Caco-2 (cell line): ENCODE data around the gene GPRIN1. TPM values are rescaled to one million over a fixed set of nuclear protein-coding genes. Genes with fewer than 3 reads are reported as not detected.

Source experiments
- BruUV-seq: library from RNA; stranded (reverse); fragments of 400-500 nt; replicated peaks from 2 replicates; lab custom pipeline; 2021; lab: Mats Ljungman, UMichigan
- CTCF ChIA-PET: fragments of 300-600 bp; sonication (Branson Sonifier 250); formaldehyde crosslinking; loops from one replicate; lab custom pipeline; 2022; ENCODE audit warnings: antibody characterized with exemption; lab: Charles Lee
- POLR2A ChIA-PET: fragments of 300-600 bp; sonication (Branson Sonifier 250); formaldehyde crosslinking; loops from one replicate; lab custom pipeline; 2022; ENCODE audit warnings: antibody characterized with exemption; lab: Charles Lee
- DNase-seq, 2 experiments: peaks; one replicate each; pipeline versions ENCODE4 v3.0.0 to v3.0.0-alpha.2; 2020 to 2022
- H3K27me3 ChIP-seq: replicated peaks from 2 replicates; pipeline ENCODE4 v1.6.0; 2011; ENCODE audit warnings: low read length; ENCODE audit not compliant: control insufficient read depth, insufficient read depth
- H3K36me3 ChIP-seq: 2 replicates; pipeline ENCODE4 v1.5.1; 2011; ENCODE audit warnings: low read length; ENCODE audit not compliant: control insufficient read depth, insufficient read depth
- H3K4me1 ChIP-seq: fragments of 250-450 bp; sonication (Bioruptor Pico); 2 replicates; pipeline ENCODE4 v1.5.1; 2020; ENCODE audit warnings: mild to moderate bottlenecking
- H3K4me3 ChIP-seq: 2 replicates; pipeline ENCODE4 v1.5.1; 2011; ENCODE audit warnings: low read depth, mild to moderate bottlenecking, control low read depth, low read length
- H3K9me3 ChIP-seq: fragments of 250-450 bp; sonication (Bioruptor Pico); 2 replicates; pipeline ENCODE4 v1.5.1; 2020; ENCODE audit warnings: mild to moderate bottlenecking, moderate library complexity
- H3K27ac Mint-ChIP-seq: one replicate; pipeline ENCODE4 v1.8.0; 2022; ENCODE audit warnings: mixed read lengths; ENCODE audit not compliant: unreplicated experiment
- H3K27me3 Mint-ChIP-seq: one replicate; pipeline ENCODE4 v1.8.0; 2022; ENCODE audit warnings: mixed read lengths; ENCODE audit not compliant: insufficient read depth, unreplicated experiment
- H3K36me3 Mint-ChIP-seq: one replicate; pipeline ENCODE4 v1.8.0; 2022; ENCODE audit warnings: mild to moderate bottlenecking, mixed read lengths; ENCODE audit not compliant: insufficient read depth, unreplicated experiment
- H3K4me1 Mint-ChIP-seq: one replicate; pipeline ENCODE4 v1.8.0; 2022; ENCODE audit warnings: low read depth, mixed read lengths; ENCODE audit not compliant: unreplicated experiment
- H3K4me3 Mint-ChIP-seq: one replicate; pipeline ENCODE4 v1.8.0; 2022; ENCODE audit warnings: mild to moderate bottlenecking, moderate library complexity, mixed read lengths; ENCODE audit not compliant: unreplicated experiment
- H3K9me3 Mint-ChIP-seq: one replicate; pipeline ENCODE4 v1.8.0; 2022; ENCODE audit warnings: mixed read lengths; ENCODE audit not compliant: unreplicated experiment
- intact Hi-C: fragments of 100-400 bp; cut with micrococcal nuclease; formaldehyde crosslinking; loops from one replicate; pipeline ENCODE4 v1.10.0; 2022; ENCODE audit not compliant: unreplicated experiment
- total RNA-seq: library from RNA; stranded (reverse); gene quantifications from 2 replicates; pipeline ENCODE4 v1.2.3, GENCODE V29; 2022
- TF ChIP-seq, protein P1 (sequence below), 2 experiments: fragments of 200-600 bp in 1 of 2; IDR thresholded peaks; 1 replicate in 1 of 2; 2 replicates in 1 of 2; pipeline versions ENCODE4 v1.5.1 to v1.8.0; 2011 to 2022; ENCODE audit warnings: antibody characterized with exemption in 1 of 2, control low read depth in 1 of 2, inconsistent platforms in 1 of 2, low read depth in 1 of 2, low read length in 1 of 2, mild to moderate bottlenecking in 1 of 2, moderate library complexity in 1 of 2; ENCODE audit not compliant: insufficient read depth in 1 of 2, severe bottlenecking in 1 of 2, unreplicated experiment in 1 of 2

The GPRIN1 gene
- total RNA-seq, 1 experiment from 2014 or later, result 3.9 TPM

DNA sequence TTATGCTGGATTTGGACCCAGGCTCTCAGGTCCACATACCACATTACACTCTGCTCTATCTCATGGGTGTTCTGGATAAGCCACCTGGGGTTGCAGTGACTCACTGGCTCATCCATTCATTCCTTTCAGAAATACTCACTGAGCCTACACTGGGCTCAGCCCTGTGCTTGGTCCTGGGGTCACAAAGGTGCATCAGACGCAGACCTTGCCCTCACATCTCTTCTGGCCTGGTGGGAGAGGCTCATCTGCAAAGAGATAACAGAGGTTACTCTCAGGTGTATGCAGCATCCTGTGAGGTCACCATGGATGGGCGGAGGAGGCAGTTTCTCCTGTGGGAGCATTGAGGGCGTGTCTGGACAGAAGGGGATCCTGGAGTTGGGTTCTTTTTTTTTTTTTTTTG, 48.7 kb downstream of the GPRIN1 start:
- Histone ChIP-seq H3K9me3 (0 out of 2 replicates have a peak, but pooled peaks cover 3% of the 10 kb centered on the region), H3K27me3 (no peaks in the 10 kb centered on the region), H3K4me1 (no peaks in the 10 kb centered on the region), H3K4me3 (no peak overlapping the region), H3K36me3 (no peaks in the 10 kb centered on the region)
- H3K4me1 Mint-ChIP-seq, result no peaks in the 10 kb centered on the region
- H3K36me3 Mint-ChIP-seq, result peaks cover 4% of the 10 kb centered on the region
- H3K27ac Mint-ChIP-seq, result no peak overlapping the region
- no peak for DNase-seq
- H3K4me3 Mint-ChIP-seq, result no peak overlapping the region
- no TSS peak for BruUV-seq
- ChIA-PET CTCF (no interaction called here), POLR2A (no interaction called here)
- H3K9me3 Mint-ChIP-seq, result peaks cover 2% of the 10 kb centered on the region
- peaks cover 7% of the 10 kb centered on the region for H3K27me3 Mint-ChIP-seq
- intact Hi-C loops, result no loop called here
- TF ChIP-seq, protein P1, sequence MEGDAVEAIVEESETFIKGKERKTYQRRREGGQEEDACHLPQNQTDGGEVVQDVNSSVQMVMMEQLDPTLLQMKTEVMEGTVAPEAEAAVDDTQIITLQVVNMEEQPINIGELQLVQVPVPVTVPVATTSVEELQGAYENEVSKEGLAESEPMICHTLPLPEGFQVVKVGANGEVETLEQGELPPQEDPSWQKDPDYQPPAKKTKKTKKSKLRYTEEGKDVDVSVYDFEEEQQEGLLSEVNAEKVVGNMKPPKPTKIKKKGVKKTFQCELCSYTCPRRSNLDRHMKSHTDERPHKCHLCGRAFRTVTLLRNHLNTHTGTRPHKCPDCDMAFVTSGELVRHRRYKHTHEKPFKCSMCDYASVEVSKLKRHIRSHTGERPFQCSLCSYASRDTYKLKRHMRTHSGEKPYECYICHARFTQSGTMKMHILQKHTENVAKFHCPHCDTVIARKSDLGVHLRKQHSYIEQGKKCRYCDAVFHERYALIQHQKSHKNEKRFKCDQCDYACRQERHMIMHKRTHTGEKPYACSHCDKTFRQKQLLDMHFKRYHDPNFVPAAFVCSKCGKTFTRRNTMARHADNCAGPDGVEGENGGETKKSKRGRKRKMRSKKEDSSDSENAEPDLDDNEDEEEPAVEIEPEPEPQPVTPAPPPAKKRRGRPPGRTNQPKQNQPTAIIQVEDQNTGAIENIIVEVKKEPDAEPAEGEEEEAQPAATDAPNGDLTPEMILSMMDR (IDR thresholded peaks at IDR 0.05; ENCODE audit: insufficient read depth in 1 of 2, low read depth in 1 of 2, low read length in 1 of 2, severe bottlenecking in 1 of 2, unreplicated experiment in 1 of 2), result no peak

DNA sequence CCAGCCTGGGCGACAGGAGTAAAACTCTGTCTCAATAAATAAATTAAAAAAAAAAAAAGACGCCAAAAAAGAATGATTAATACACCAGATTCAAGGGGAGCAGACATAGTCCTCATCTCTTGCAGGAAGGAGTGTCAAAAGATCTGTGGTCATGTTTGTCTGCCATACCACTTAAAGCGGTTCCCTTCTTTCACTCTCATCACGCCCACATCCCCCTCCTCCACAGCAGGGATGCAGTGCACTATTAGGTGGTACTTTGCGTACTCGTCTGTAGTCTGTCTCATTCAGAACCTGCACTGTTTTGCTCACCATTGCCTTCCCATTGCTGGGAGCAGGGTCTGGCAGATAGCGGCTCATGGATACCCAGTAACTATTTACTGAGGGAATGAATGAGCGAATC, 49.6 kb downstream of the GPRIN1 start:
- no peaks in the 10 kb centered on the region for H3K4me1 Mint-ChIP-seq
- Histone ChIP-seq H3K27me3 (no peaks in the 10 kb centered on the region), H3K36me3 (no peaks in the 10 kb centered on the region), H3K9me3 (0 out of 2 replicates have a peak, but pooled peaks cover 3% of the 10 kb centered on the region), H3K4me1 (no peaks in the 10 kb centered on the region), H3K4me3 (no peak overlapping the region)
- CTCF ChIA-PET, result no interaction called here
- no peaks in the 10 kb centered on the region for H3K36me3 Mint-ChIP-seq
- POLR2A ChIA-PET, result no interaction called here
- no TSS peak for BruUV-seq
- no peak overlapping the region for H3K4me3 Mint-ChIP-seq
- H3K27me3 Mint-ChIP-seq, result peaks cover 4% of the 10 kb centered on the region
- TF ChIP-seq, protein P1 (IDR thresholded peaks at IDR 0.05; ENCODE audit: insufficient read depth in 1 of 2, low read depth in 1 of 2, low read length in 1 of 2, severe bottlenecking in 1 of 2, unreplicated experiment in 1 of 2), result no peak
- no peaks in the 10 kb centered on the region for H3K9me3 Mint-ChIP-seq
- intact Hi-C loops, result no loop called here
- H3K27ac Mint-ChIP-seq, result no peak overlapping the region
- no peak for DNase-seq

DNA sequence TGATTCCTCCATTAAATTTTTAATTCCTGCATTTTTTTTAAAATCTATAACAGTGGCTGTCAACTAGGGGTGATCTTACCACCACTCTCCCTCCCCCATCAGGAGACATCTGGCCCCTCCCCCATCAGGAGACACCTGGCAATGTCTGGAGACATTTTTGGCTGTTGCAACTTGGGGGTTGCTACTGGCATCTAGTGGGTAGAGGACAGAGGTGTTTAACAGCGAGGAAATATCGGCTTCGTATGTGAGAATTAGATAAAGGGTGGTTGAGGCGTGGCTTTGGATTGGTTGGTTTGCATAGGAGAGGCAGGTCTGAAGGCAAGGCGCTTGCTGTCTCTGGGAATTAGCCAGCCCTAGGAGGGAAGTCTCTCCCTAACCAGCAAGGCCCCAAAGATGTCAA, 50.3 kb downstream of the GPRIN1 start:
- H3K27me3 Mint-ChIP-seq, result peaks cover 4% of the 10 kb centered on the region
- no peaks in the 10 kb centered on the region for H3K36me3 ChIP-seq
- no peaks in the 10 kb centered on the region for H3K4me1 Mint-ChIP-seq
- BruUV-seq, result no TSS peak
- intact Hi-C loops, result no loop called here
- no peak overlapping the region for H3K27ac Mint-ChIP-seq
- H3K27me3 ChIP-seq, result no peaks in the 10 kb centered on the region
- ChIA-PET POLR2A (no interaction called here), CTCF (no interaction called here)
- H3K4me1 ChIP-seq, result no peaks in the 10 kb centered on the region
- 0 out of 2 replicates have a peak, but pooled peaks cover 3% of the 10 kb centered on the region for H3K9me3 ChIP-seq
- no peak for DNase-seq
- H3K36me3 Mint-ChIP-seq, result no peaks in the 10 kb centered on the region
- H3K4me3 ChIP-seq, result no peak overlapping the region
- H3K4me3 Mint-ChIP-seq, result no peak overlapping the region
- TF ChIP-seq, protein P1 (IDR thresholded peaks at IDR 0.05; ENCODE audit: insufficient read depth in 1 of 2, low read depth in 1 of 2, low read length in 1 of 2, severe bottlenecking in 1 of 2, unreplicated experiment in 1 of 2), result no peak
- no peaks in the 10 kb centered on the region for H3K9me3 Mint-ChIP-seq
